Tibial nerve (tissue), 3 donors: ENCODE data around the gene EDN3.

Experiments used
- POLR2A ChIP-seq, 2 donors: fragments of 450-650 bp; IDR thresholded peaks; one replicate each; pipeline ENCODE4 v1.6.1; 2017; ENCODE audit warnings: antibody characterized with exemption in 2 of 2, mild to moderate bottlenecking in 2 of 2, moderate library complexity in 2 of 2
- TF ChIP-seq, protein P1 (sequence below), 5 experiments: fragments of 200-600 bp in 3 of 5; fragments of 450-650 bp in 2 of 5; sonication (generic) in 3 of 5; IDR thresholded peaks; one replicate each; pipeline ENCODE4 v1.5.1; 2016 to 2019; ENCODE audit warnings: antibody characterized with exemption in 5 of 5, mild to moderate bottlenecking in 3 of 5, moderate library complexity in 2 of 5

DNA sequence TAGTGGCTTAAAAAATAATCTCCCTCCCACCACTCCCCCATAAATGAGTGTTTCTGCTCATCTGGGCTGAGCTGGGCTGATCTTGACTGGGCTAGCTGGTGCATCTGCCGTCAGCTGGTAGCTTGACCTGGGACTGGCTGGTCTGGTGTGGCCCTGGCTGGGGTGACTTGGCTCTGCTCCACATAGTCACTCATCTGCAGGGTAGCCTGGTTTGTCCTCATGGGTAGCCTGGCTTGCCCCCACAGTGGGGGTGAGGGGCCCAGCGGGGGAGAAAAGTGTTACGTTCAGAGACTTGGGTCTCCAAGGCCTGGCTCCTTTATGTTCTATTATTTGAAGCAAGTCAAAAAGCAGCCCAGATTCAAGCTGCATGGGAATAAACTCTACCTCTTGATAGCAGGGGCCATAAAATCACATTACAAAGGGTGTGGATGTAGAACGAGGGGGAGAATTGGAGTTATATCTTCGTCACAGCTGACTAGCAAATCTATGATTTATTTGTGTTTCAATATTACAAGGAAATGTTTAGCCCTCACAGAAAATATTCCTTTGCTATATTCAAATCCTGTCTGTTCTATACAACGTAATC, 32.9 kb downstream of the EDN3 start:
- TF ChIP-seq, protein P1, sequence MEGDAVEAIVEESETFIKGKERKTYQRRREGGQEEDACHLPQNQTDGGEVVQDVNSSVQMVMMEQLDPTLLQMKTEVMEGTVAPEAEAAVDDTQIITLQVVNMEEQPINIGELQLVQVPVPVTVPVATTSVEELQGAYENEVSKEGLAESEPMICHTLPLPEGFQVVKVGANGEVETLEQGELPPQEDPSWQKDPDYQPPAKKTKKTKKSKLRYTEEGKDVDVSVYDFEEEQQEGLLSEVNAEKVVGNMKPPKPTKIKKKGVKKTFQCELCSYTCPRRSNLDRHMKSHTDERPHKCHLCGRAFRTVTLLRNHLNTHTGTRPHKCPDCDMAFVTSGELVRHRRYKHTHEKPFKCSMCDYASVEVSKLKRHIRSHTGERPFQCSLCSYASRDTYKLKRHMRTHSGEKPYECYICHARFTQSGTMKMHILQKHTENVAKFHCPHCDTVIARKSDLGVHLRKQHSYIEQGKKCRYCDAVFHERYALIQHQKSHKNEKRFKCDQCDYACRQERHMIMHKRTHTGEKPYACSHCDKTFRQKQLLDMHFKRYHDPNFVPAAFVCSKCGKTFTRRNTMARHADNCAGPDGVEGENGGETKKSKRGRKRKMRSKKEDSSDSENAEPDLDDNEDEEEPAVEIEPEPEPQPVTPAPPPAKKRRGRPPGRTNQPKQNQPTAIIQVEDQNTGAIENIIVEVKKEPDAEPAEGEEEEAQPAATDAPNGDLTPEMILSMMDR (IDR thresholded peaks at IDR 0.05) = no peak
- TF ChIP-seq POLR2A (IDR thresholded peaks at IDR 0.05) = no peak
